Measurements from ENCODE around the gene ATP1B2. TPM values are rescaled to one million over a fixed set of nuclear protein-coding genes. Genes with fewer than 3 reads are reported as not detected.

Gene ATP1B2
- total RNA-seq, 1 experiment from 2014 or later = 0.63 TPM

GRCh38 chr17:7674934-7675333 is 24.2 kb downstream of the ATP1B2 start:
- Histone ChIP-seq H3K9me3 (ENCODE audit: insufficient read depth, low read depth) (peaks cover 7% of the 10 kb centered on the region; the same call in 1 of the 2 replicates), H3K27me3 (ENCODE audit: insufficient read depth, low read depth) (no peaks in the 10 kb centered on the region), H3K9me2 (ENCODE audit: insufficient read depth) (no peaks in the 10 kb centered on the region), H3K27ac (no peak overlapping the region), H4K20me1 (ENCODE audit: insufficient read depth) (no peaks in the 10 kb centered on the region), H3K4me1 (replicated peaks; ENCODE audit: insufficient read depth) (no peaks in the 10 kb centered on the region), H3K4me2 (no peak overlapping the region), H3F3A (ENCODE audit: insufficient read depth, low read depth) (no peaks in the 10 kb centered on the region; the same call in 1 of the 2 replicates), H3K36me3 (ENCODE audit: low read depth) (peaks cover 18% of the 10 kb centered on the region; the same call in 1 of the 2 replicates), H3K79me2 (ENCODE audit: low read depth) (peaks cover 10% of the 10 kb centered on the region), H3K4me3 (no peak overlapping the region), H2AFZ (no peak overlapping the region)
- CTCF ChIA-PET = no interaction called here
- TF ChIP-seq, protein P1, sequence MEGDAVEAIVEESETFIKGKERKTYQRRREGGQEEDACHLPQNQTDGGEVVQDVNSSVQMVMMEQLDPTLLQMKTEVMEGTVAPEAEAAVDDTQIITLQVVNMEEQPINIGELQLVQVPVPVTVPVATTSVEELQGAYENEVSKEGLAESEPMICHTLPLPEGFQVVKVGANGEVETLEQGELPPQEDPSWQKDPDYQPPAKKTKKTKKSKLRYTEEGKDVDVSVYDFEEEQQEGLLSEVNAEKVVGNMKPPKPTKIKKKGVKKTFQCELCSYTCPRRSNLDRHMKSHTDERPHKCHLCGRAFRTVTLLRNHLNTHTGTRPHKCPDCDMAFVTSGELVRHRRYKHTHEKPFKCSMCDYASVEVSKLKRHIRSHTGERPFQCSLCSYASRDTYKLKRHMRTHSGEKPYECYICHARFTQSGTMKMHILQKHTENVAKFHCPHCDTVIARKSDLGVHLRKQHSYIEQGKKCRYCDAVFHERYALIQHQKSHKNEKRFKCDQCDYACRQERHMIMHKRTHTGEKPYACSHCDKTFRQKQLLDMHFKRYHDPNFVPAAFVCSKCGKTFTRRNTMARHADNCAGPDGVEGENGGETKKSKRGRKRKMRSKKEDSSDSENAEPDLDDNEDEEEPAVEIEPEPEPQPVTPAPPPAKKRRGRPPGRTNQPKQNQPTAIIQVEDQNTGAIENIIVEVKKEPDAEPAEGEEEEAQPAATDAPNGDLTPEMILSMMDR (conservative IDR thresholded peaks at IDR 0.05) = no peak
- no peak for TF ChIP-seq EZH2 (IDR thresholded peaks at IDR 0.05; ENCODE audit: low read depth)
- no TSS peak for BruUV-seq (replicated peaks)
- POLR2A ChIA-PET (ENCODE audit: unreplicated experiment) = interaction anchor here (0.6 kb wide), 1 partner anchor 15 kb away, joined by 4 read pairs; no protein-coding TSS in a partner anchor
- intact Hi-C loops (cut with micrococcal nuclease; ENCODE audit: unreplicated experiment) = no loop called here
- DNase-seq = no peak

DNA sequence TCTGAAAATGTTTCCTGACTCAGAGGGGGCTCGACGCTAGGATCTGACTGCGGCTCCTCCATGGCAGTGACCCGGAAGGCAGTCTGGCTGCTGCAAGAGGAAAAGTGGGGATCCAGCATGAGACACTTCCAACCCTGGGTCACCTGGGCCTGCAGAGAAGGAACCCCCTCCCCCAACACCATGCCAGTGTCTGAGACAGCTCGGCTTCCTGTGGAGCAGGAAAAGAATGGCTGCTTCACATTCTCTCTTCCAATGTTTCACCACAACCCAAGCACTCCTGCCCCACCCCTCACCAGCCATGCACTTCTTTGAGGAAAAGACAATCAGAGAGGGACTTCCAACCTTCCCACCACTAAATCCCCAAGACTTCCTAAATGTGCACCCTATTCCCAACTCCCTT is 25.8 kb downstream of the ATP1B2 start:
- CTCF ChIA-PET = no interaction called here
- POLR2A ChIA-PET (ENCODE audit: unreplicated experiment) = no interaction called here

GRCh38 chr17:7677388-7678067 is 26.8 kb downstream of the ATP1B2 start:
- ChIA-PET POLR2A (ENCODE audit: unreplicated experiment) (no interaction called here), CTCF (no interaction called here)
- no peaks in the 10 kb centered on the region for H3F3A ChIP-seq (ENCODE audit: insufficient read depth, low read depth)

More for the DNA sequence above, 25.8 kb downstream of the ATP1B2 start:
- Histone ChIP-seq H4K20me1 (ENCODE audit: insufficient read depth) (peaks cover 4% of the 10 kb centered on the region; the same call in 1 of the 2 replicates), H3K27me3 (ENCODE audit: insufficient read depth, low read depth) (no peaks in the 10 kb centered on the region), H3K4me2 (no peak overlapping the region), H3K36me3 (ENCODE audit: low read depth) (peaks cover 18% of the 10 kb centered on the region; the same call in 1 of the 2 replicates), H2AFZ (no peak overlapping the region), H3K27ac (no peak overlapping the region), H3K9me2 (ENCODE audit: insufficient read depth) (no peaks in the 10 kb centered on the region), H3K4me1 (replicated peaks; ENCODE audit: insufficient read depth) (no peaks in the 10 kb centered on the region), H3K79me2 (ENCODE audit: low read depth) (peaks cover 26% of the 10 kb centered on the region), H3F3A (ENCODE audit: insufficient read depth, low read depth) (no peaks in the 10 kb centered on the region), H3K9me3 (ENCODE audit: insufficient read depth, low read depth) (peaks cover 7% of the 10 kb centered on the region; the same call in 1 of the 2 replicates), H3K4me3 (no peak overlapping the region)
- intact Hi-C loops (cut with micrococcal nuclease; ENCODE audit: unreplicated experiment) = no loop called here
- no peak for DNase-seq
- TF ChIP-seq, protein P1 (conservative IDR thresholded peaks at IDR 0.05) = no peak
- no peak for TF ChIP-seq EZH2 (IDR thresholded peaks at IDR 0.05; ENCODE audit: low read depth)
- no TSS peak for BruUV-seq (replicated peaks)

More at GRCh38 chr17:7677388-7678067, 26.8 kb downstream of the ATP1B2 start:
- Histone ChIP-seq H3K4me1 (replicated peaks; ENCODE audit: insufficient read depth) (no peaks in the 10 kb centered on the region), H4K20me1 (ENCODE audit: insufficient read depth) (peaks cover 10% of the 10 kb centered on the region; the same call in 1 of the 2 replicates), H3K27ac (no peak overlapping the region), H2AFZ (no peak overlapping the region), H3K4me2 (no peak overlapping the region), H3K9me2 (ENCODE audit: insufficient read depth) (no peaks in the 10 kb centered on the region), H3K9me3 (ENCODE audit: insufficient read depth, low read depth) (peaks cover 7% of the 10 kb centered on the region; the same call in 1 of the 2 replicates), H3K36me3 (ENCODE audit: low read depth) (peaks cover 21% of the 10 kb centered on the region; the same call in 1 of the 2 replicates), H3K79me2 (ENCODE audit: low read depth) (peaks cover 36% of the 10 kb centered on the region), H3K27me3 (ENCODE audit: insufficient read depth, low read depth) (no peaks in the 10 kb centered on the region), H3K4me3 (no peak overlapping the region)
- intact Hi-C loops (cut with micrococcal nuclease; ENCODE audit: unreplicated experiment) = no loop called here
- TF ChIP-seq, protein P1 (conservative IDR thresholded peaks at IDR 0.05) = no peak
- TF ChIP-seq EZH2 (IDR thresholded peaks at IDR 0.05; ENCODE audit: low read depth) = no peak
- BruUV-seq (replicated peaks) = no TSS peak
- no peak for DNase-seq
